DND-41 (cell line): ENCODE measurements around the gene PSORS1C1.

Experiments
- ATAC-seq: fragments of 200-7000 bp; cut with Tn5 transposase; 3 replicates; pipeline ENCODE4 v1.9.1; 2021; ENCODE audit warnings: low read depth; ENCODE audit not compliant: insufficient read depth
- DNase-seq: peaks from one replicate; pipeline ENCODE4 v3.0.0-alpha.2; 2020
- H2AFZ ChIP-seq: 2 replicates; pipeline ENCODE4 v1.6.0; 2012; ENCODE audit warnings: low read depth, low read length
- H3K27ac ChIP-seq: 2 replicates; pipeline ENCODE4 v1.5.1; 2012; ENCODE audit warnings: low read length, inconsistent platforms
- H3K27me3 ChIP-seq: fragments of 200-600 bp; sonication (generic); 2 replicates; pipeline ENCODE4 v1.6.0; 2012; ENCODE audit warnings: low read length, mild to moderate bottlenecking, inconsistent platforms; ENCODE audit not compliant: insufficient read depth, poor library complexity
- H3K36me3 ChIP-seq: 2 replicates; pipeline ENCODE4 v1.5.1; 2012; ENCODE audit warnings: low read length, inconsistent platforms; ENCODE audit not compliant: insufficient read depth
- H3K4me1 ChIP-seq: 2 replicates; pipeline ENCODE4 v1.5.1; 2012; ENCODE audit warnings: mild to moderate bottlenecking, low read length; ENCODE audit not compliant: insufficient read depth
- H3K4me2 ChIP-seq: 2 replicates; pipeline ENCODE4 v1.6.0; 2012; ENCODE audit warnings: mild to moderate bottlenecking, moderate library complexity, low read length, inconsistent platforms; ENCODE audit not compliant: insufficient read depth
- H3K4me3 ChIP-seq, 2 experiments: fragments of 200-600 bp in 1 of 2; shearing (Covaris generic) in 1 of 2; 2 replicates each; pipeline ENCODE4 v1.5.1; 2012 to 2016; ENCODE audit warnings: inconsistent platforms in 2 of 2, low read length in 2 of 2, mild to moderate bottlenecking in 2 of 2, low read depth in 1 of 2, moderate library complexity in 1 of 2
- H3K79me2 ChIP-seq: 2 replicates; pipeline ENCODE4 v1.6.0; 2012; ENCODE audit warnings: low read length, inconsistent platforms; ENCODE audit not compliant: insufficient read depth
- H3K9ac ChIP-seq: 2 replicates; pipeline ENCODE4 v1.6.0; 2012; ENCODE audit warnings: low read depth, mild to moderate bottlenecking, inconsistent platforms, low read length, moderate library complexity
- H3K9me3 ChIP-seq: 2 replicates; pipeline ENCODE4 v1.5.1; 2012; ENCODE audit warnings: low read length, moderate library complexity, mild to moderate bottlenecking, inconsistent platforms; ENCODE audit not compliant: insufficient read depth, severe bottlenecking
- H4K20me1 ChIP-seq: 2 replicates; pipeline ENCODE4 v1.6.0; 2012; ENCODE audit warnings: low read length; ENCODE audit not compliant: insufficient read depth
- EZH2 ChIP-seq: IDR thresholded peaks from 3 replicates; pipeline ENCODE4 v1.6.1; 2012; ENCODE audit warnings: borderline replicate concordance, low read depth, mild to moderate bottlenecking, moderate library complexity, low read length, inconsistent platforms; ENCODE audit not compliant: severe bottlenecking
- TF ChIP-seq, protein P1 (sequence below): IDR thresholded peaks from 2 replicates; pipeline ENCODE4 v1.5.1; 2012; ENCODE audit warnings: borderline replicate concordance, low read length, moderate library complexity, mild to moderate bottlenecking; ENCODE audit not compliant: poor library complexity, severe bottlenecking; ENCODE audit errors: extremely low read depth

The PSORS1C1 gene

DNA sequence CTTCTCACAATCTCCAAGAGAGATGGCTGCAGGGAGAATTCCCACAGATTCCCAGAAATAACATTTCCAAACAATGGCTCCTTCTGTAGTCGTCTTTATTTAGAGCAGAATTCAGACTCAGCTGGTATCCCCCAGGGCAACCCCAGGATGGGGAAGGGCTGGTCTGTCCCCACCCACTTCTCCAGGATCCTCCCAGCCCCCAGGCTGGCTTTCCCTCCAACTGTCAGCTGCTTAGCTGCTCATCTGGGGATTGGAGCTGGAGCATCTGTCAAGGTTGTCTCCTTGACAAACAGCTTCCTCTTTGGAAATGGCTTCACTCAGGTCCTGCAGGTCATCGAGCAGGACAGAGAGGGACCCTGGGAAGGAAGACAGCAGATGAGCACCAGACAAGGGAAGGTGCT, 27.8 kb downstream of the PSORS1C1 start:
- H2AFZ ChIP-seq, result no peak overlapping the region
- H3K36me3 ChIP-seq, result peaks cover 33% of the 10 kb centered on the region
- TF ChIP-seq, protein P1, sequence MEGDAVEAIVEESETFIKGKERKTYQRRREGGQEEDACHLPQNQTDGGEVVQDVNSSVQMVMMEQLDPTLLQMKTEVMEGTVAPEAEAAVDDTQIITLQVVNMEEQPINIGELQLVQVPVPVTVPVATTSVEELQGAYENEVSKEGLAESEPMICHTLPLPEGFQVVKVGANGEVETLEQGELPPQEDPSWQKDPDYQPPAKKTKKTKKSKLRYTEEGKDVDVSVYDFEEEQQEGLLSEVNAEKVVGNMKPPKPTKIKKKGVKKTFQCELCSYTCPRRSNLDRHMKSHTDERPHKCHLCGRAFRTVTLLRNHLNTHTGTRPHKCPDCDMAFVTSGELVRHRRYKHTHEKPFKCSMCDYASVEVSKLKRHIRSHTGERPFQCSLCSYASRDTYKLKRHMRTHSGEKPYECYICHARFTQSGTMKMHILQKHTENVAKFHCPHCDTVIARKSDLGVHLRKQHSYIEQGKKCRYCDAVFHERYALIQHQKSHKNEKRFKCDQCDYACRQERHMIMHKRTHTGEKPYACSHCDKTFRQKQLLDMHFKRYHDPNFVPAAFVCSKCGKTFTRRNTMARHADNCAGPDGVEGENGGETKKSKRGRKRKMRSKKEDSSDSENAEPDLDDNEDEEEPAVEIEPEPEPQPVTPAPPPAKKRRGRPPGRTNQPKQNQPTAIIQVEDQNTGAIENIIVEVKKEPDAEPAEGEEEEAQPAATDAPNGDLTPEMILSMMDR, result no peak
- no peak for TF ChIP-seq EZH2
- no peak overlapping the region for H3K4me3 ChIP-seq
- H3K27ac ChIP-seq, result no peak overlapping the region
- H4K20me1 ChIP-seq, result no peaks in the 10 kb centered on the region
- no peak for ATAC-seq
- no peak overlapping the region for H3K4me2 ChIP-seq
- no peaks in the 10 kb centered on the region for H3K27me3 ChIP-seq
- no peak for DNase-seq
- no peaks in the 10 kb centered on the region for H3K79me2 ChIP-seq
- peaks cover 6% of the 10 kb centered on the region for H3K4me1 ChIP-seq
- no peak overlapping the region for H3K9ac ChIP-seq
- H3K9me3 ChIP-seq, result no peaks in the 10 kb centered on the region

DNA sequence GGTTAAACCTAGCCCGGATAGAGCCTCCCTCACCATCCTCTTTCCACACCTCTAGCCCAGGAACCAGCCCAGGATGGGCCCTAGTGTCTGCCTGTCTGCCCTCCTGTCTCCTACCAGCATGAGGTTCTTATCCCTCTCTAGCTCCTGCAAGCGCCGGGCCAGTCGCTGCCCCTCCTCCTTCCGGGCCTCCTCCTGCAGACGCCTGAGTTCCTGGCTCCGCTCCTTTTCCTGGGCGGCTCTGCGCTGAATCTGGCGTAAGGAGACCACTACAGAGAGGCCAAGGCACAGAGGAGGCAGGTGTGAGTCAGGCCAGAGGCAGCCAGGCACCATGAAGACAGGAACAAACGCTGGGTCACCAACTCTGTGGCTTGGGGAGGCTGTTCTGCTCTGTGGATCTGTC, 28.5 kb downstream of the PSORS1C1 start:
- Histone ChIP-seq H3K79me2 (no peaks in the 10 kb centered on the region), H2AFZ (no peak overlapping the region), H3K9ac (no peak overlapping the region), H3K36me3 (peaks cover 35% of the 10 kb centered on the region), H3K27ac (no peak overlapping the region), H3K4me1 (no peaks in the 10 kb centered on the region), H4K20me1 (no peaks in the 10 kb centered on the region), H3K4me2 (no peak overlapping the region), H3K4me3 (no peak overlapping the region), H3K27me3 (no peaks in the 10 kb centered on the region), H3K9me3 (no peaks in the 10 kb centered on the region)
- ATAC-seq, result no peak
- no peak for DNase-seq
- no peak for TF ChIP-seq EZH2
- TF ChIP-seq, protein P1, result no peak

DNA sequence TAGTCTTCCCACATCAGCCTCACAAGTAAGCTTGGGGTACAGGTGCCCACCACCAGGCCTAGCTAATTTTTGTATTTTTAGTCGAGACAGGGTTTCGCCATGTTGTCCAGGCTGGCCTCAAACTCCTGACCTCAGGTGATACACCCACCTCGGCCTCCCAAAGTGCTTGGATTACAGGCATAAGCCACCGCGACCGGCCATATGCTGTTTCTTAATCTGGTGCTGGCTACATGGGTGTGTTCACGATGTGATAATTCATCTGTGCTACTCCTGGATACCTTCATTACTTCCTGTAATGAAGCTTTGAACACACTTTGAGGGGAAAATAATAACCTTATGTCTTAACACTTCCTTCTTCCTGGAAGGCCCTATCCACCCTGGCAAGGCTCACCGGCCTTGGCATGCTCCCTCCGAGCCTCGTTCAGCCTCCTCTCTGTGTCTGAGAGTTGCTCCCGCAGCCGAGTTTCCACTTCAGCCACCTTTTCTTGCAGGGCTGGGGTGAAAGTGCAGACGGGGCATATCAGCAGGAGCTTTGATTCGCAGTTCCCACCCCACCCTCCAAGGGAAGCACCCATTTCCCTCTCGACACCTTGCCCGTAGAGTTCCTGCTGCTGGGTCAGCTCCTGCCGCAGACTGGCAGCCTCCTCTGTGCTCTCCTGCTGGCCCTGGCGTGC, 29.8 kb downstream of the PSORS1C1 start:
- peaks cover 39% of the 10 kb centered on the region for H3K36me3 ChIP-seq
- H3K9ac ChIP-seq, result no peak overlapping the region
- no peaks in the 10 kb centered on the region for H3K79me2 ChIP-seq
- H3K27me3 ChIP-seq, result no peaks in the 10 kb centered on the region
- H3K4me2 ChIP-seq, result no peak overlapping the region
- no peaks in the 10 kb centered on the region for H4K20me1 ChIP-seq
- H3K4me1 ChIP-seq, result no peaks in the 10 kb centered on the region
- ATAC-seq (no peak), DNase-seq (no peak)
- no peak overlapping the region for H3K4me3 ChIP-seq
- no peak overlapping the region for H2AFZ ChIP-seq
- TF ChIP-seq, protein P1, result no peak
- TF ChIP-seq EZH2, result no peak
- H3K27ac ChIP-seq, result no peak overlapping the region
- no peaks in the 10 kb centered on the region for H3K9me3 ChIP-seq

DNA sequence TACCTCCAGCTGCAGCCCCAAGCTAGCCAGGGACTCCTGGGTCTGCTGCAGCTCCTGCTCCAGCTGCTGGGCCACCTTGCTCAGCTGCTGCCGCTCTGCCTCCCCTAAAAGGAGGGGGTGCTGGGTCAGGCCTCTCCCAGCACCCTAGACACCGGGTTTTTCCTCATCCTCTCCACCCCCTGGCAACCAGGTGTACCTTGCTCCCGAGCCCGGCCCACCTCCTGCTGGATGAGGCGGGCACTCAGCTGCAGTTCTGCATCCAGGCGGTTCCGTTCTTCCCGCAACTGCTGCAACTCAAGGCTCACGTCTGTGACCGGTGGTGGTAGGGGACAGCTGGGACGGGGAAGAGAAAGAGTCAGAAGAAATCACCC, 30.4 kb downstream of the PSORS1C1 start:
- Histone ChIP-seq H3K27me3 (no peaks in the 10 kb centered on the region), H4K20me1 (no peaks in the 10 kb centered on the region), H3K27ac (no peak overlapping the region), H3K4me2 (no peak overlapping the region), H3K9me3 (no peaks in the 10 kb centered on the region), H3K79me2 (no peaks in the 10 kb centered on the region), H3K4me1 (no peaks in the 10 kb centered on the region), H3K4me3 (no peak overlapping the region), H2AFZ (no peak overlapping the region), H3K9ac (no peak overlapping the region), H3K36me3 (peaks cover 43% of the 10 kb centered on the region)
- TF ChIP-seq EZH2, result no peak
- TF ChIP-seq, protein P1, result no peak
- no peak for DNase-seq
- no peak for ATAC-seq
